HG03442 (cell line): Measurements from ENCODE around the gene QKI.

Experiments
- ATAC-seq: cut with Tn5 transposase; IDR thresholded peaks from one replicate; pipeline ENCODE4 v1.9.1; 2021; ENCODE audit warnings: mild to moderate bottlenecking, moderate library complexity; ENCODE audit not compliant: unreplicated experiment

QKI gene

GRCh38 chr6:163605385-163606097 is 191.0 kb downstream of the QKI start:
- ATAC-seq, result no peak

GRCh38 chr6:163607792-163608191 is 193.3 kb downstream of the QKI start:
- ATAC-seq, result no peak

GRCh38 chr6:163608204-163608644 is 193.7 kb downstream of the QKI start:
- no peak for ATAC-seq

GRCh38 chr6:163612200-163612599 is 197.7 kb downstream of the QKI start:
- no peak for ATAC-seq

DNA sequence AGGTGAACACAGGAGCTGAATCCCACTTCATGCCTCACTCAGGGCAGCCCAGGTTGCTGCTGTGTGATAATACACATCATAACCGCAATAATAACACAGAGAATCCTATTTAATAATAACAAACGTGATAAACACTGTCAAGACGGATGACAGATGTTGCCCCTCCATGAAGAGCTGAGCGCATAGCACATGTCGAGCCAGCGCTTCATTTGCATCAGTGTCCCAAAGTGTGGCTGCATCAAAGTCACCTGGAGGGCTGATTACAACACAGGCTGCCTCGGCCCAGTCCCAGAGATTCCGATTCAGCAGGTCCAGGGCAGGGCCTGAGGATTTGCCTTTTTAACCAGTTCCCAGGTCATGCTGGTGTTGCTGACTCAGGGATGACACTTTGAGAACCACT is 198.5 kb downstream of the QKI start:
- no peak for ATAC-seq

GRCh38 chr6:163613668-163614067 is 199.2 kb downstream of the QKI start:
- no peak for ATAC-seq

- ATAC-seq, result no peak
These were observed 201.9 kb downstream of the QKI start for GRCh38 chr6:163616452-163616851.

- ATAC-seq, result no peak
These were observed 203.0 kb downstream of the QKI start for GRCh38 chr6:163617549-163617948.

- no peak for ATAC-seq
These were observed 205.6 kb downstream of the QKI start for GRCh38 chr6:163620101-163620500.

DNA sequence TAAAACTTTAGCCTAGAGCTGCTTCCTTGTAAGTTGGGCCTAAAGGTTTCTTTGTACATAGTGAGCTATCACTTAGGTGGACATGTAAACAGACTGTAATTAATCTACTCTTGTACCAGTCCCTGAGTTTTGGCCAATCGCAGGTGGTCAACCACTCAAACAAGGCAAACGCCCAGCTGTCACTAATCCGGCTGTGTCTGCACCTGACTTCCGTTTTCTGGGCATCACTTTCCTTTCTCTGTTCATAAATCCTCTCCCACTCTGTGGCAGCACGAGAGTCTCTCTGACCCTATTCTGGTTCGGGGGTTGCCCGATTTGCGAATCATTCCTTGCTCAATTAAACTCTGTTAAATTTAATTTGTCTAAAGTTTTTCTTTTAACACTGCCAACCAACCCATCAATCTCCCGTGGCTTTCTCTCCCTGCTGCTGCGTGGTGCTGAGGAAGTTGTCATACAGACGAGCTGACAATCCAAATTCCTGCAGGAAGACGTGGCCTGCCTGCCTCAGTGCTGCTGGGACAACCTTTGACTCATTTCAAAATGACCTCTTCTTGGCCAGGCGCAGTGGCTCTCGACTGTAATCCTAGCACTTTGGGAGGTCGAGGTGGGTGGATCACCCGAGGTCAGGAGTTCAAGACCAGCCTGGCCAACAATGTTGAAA is 206.3 kb downstream of the QKI start:
- no peak for ATAC-seq

DNA sequence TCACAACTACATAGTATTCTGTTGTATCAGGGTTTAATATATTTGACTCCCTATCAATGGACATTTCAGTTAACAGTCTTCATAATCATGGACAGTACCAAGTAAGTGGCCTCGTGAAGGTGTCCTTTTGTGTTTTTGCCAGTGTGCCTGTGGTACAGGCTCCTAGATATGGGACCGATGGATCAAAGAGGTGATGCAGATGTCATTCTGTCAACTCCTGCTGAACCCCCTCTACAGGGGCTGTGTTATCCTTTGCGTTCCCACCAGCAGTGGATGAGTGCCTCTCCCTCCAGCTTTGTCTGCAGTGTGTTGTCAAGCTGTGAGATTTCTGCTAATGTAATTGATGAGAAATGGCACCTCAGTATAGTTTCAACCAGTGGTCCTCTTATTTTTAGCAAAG is 210.7 kb downstream of the QKI start:
- no peak for ATAC-seq

GRCh38 chr6:163626073-163626867 is 211.8 kb downstream of the QKI start:
- no peak for ATAC-seq

DNA sequence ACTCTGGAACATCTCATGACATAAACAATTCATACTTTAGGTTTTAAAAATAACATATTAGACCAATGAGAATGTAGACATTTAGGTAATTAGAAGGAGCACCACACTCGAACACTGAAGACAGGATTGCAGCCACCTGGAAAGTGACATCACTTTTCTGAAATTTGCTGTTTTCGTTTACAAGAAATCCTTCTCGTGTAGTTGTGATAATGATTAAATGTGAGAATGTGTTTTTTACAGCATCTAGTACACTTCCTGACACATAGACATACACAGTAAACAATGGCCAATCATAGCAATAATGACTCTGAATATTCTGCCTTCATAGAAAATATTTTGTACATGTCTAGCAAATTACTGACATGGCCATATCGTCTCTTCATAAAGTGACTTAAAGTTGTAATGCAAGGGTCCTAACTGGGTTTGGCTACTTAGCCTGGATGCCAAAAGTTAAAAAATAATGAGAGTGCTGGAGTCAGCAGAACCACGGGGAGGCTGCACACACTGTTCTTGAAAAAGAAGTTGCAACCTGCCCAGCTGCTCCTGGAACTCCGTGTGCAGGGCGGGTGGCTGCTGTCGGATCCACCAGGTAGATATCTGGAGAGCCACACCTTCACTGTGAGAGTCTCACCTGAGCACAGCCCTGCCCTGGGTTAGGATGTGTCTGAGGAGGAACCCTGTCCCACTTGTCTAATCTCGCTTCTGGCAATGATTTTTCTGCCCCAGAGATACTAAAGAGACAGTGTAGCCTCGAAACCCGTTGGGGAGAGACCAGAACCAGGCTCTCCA is 212.9 kb downstream of the QKI start:
- peak; percentile 64 for ATAC-seq
